Smooth muscle cell (in vitro differentiated cells): ENCODE results near the gene UTRN. TPM values are rescaled to one million over a fixed set of nuclear protein-coding genes. Genes with fewer than 3 reads are reported as not detected.

Experiments
- DNase-seq: peaks from one replicate; lab custom pipeline; 2025; ENCODE audit not compliant: unreplicated experiment; lab: John Stamatoyannopoulos, UW
- H2AFZ ChIP-seq: fragments of 200-600 bp; sonication (generic); 2 replicates; pipeline ENCODE4 v1.6.0; 2016; ENCODE audit warnings: antibody characterized with exemption, low read depth, mild to moderate bottlenecking
- H3F3A ChIP-seq: fragments of 200-600 bp; sonication (generic); 2 replicates; pipeline ENCODE4 v1.6.0; 2017; ENCODE audit warnings: antibody characterized with exemption, low read depth
- H3K27ac ChIP-seq: fragments of 200-600 bp; sonication (generic); 2 replicates; pipeline ENCODE4 v1.5.1; 2016; ENCODE audit warnings: low read depth, mild to moderate bottlenecking
- H3K27me3 ChIP-seq: fragments of 200-600 bp; sonication (generic); 2 replicates; pipeline ENCODE4 v1.6.1; 2016; ENCODE audit warnings: low read depth, mild to moderate bottlenecking
- H3K36me3 ChIP-seq: fragments of 200-600 bp; sonication (generic); 2 replicates; pipeline ENCODE4 v1.5.1; 2016; ENCODE audit warnings: low read depth
- H3K4me1 ChIP-seq: fragments of 200-600 bp; sonication (generic); 2 replicates; pipeline ENCODE4 v1.5.1; 2016; ENCODE audit warnings: low read depth
- H3K4me2 ChIP-seq: fragments of 200-600 bp; sonication (generic); 2 replicates; pipeline ENCODE4 v1.6.0; 2016; ENCODE audit warnings: mild to moderate bottlenecking
- H3K4me3 ChIP-seq: fragments of 200-600 bp; sonication (generic); 2 replicates; pipeline ENCODE4 v1.5.1; 2016; ENCODE audit warnings: mild to moderate bottlenecking
- H3K79me2 ChIP-seq: fragments of 200-600 bp; sonication (generic); 2 replicates; pipeline ENCODE4 v1.6.0; 2016; ENCODE audit warnings: low read depth, mild to moderate bottlenecking
- H3K9ac ChIP-seq: fragments of 200-600 bp; sonication (generic); 2 replicates; pipeline ENCODE4 v1.6.0; 2016; ENCODE audit warnings: low read depth
- H3K9me3 ChIP-seq: fragments of 200-600 bp; sonication (generic); replicated peaks from 2 replicates; pipeline ENCODE4 v1.5.1; 2016; ENCODE audit warnings: low read depth
- H4K20me1 ChIP-seq: fragments of 200-600 bp; sonication (generic); 2 replicates; pipeline ENCODE4 v1.6.0; 2016; ENCODE audit warnings: low read depth
- CTCF ChIP-seq: fragments of 200-600 bp; sonication (generic); IDR thresholded peaks from 2 replicates; pipeline ENCODE4 v1.5.1; 2017; ENCODE audit warnings: borderline replicate concordance, mild to moderate bottlenecking, antibody characterized with exemption; ENCODE audit not compliant: insufficient read depth, poor library complexity, severe bottlenecking
- WGBS: methylation state at CpG from one replicate; pipeline ENCODE4 v1.1.7; 2016; ENCODE audit warnings: low lambda C conversion rate; 5-methylcytosine and 5-hydroxymethylcytosine counted together
- polyA plus RNA-seq: library from polyadenylated mRNA; unstranded; fragments of >200 nt; fragmentation: Nextera tagmentation; extraction: Ambion mirVana; gene quantifications from 2 replicates; pipeline ENCODE4 v1.2.1, GENCODE V29; 2016
- total RNA-seq: library from RNA; depleted of rRNA; stranded (reverse); fragments of >200 nt; gene quantifications from 2 replicates; pipeline ENCODE4 v1.2.3, GENCODE V29; 2014

The UTRN gene
- total and polyA plus RNA-seq, 2 experiments from 2014 or later: 12.6 to 47.3 TPM

- H3K79me2 ChIP-seq: no peaks in the 10 kb centered on the region
- no peaks in the 10 kb centered on the region for H3K27me3 ChIP-seq
- H3K4me2 ChIP-seq: no peak overlapping the region
- no peak for TF ChIP-seq CTCF
- H3K36me3 ChIP-seq: no peaks in the 10 kb centered on the region
- no peak overlapping the region for H3K9ac ChIP-seq
- H3K4me1 ChIP-seq: peaks cover 14% of the 10 kb centered on the region
- peaks cover 6% of the 10 kb centered on the region for H3F3A ChIP-seq
- H3K27ac ChIP-seq: no peak overlapping the region
- no peak overlapping the region for H2AFZ ChIP-seq
- 72% methylated on average over 2 of the region's 2 CpGs for WGBS
- no peak overlapping the region for H3K4me3 ChIP-seq
- H3K9me3 ChIP-seq: no peaks in the 10 kb centered on the region
- DNase-seq: no peak
- no peaks in the 10 kb centered on the region for H4K20me1 ChIP-seq
Observed at GRCh38 chr6:144259986-144260385, 25.1 kb upstream of the UTRN start.

- H3K9me3 ChIP-seq: no peaks in the 10 kb centered on the region
- H2AFZ ChIP-seq: no peak overlapping the region
- no peaks in the 10 kb centered on the region for H3K27me3 ChIP-seq
- no peak overlapping the region for H3K4me3 ChIP-seq
- DNase-seq: no peak
- no peaks in the 10 kb centered on the region for H3K79me2 ChIP-seq
- no peaks in the 10 kb centered on the region for H3K36me3 ChIP-seq
- peaks cover 34% of the 10 kb centered on the region for H3K4me1 ChIP-seq
- no peak overlapping the region for H3K4me2 ChIP-seq
- no peak overlapping the region for H3K27ac ChIP-seq
- peaks cover 10% of the 10 kb centered on the region for H3F3A ChIP-seq
- H4K20me1 ChIP-seq: no peaks in the 10 kb centered on the region
- no peak for TF ChIP-seq CTCF
- 98% methylated on average over 10 of the region's 10 CpGs for WGBS
- no peak overlapping the region for H3K9ac ChIP-seq
Observed at GRCh38 chr6:144262470-144263369, 22.4 kb upstream of the UTRN start.

GRCh38 chr6:144263786-144264185, 21.3 kb upstream of the UTRN start:
- H3K36me3 ChIP-seq: no peaks in the 10 kb centered on the region
- H3K9me3 ChIP-seq: no peaks in the 10 kb centered on the region
- H3F3A ChIP-seq: peaks cover 10% of the 10 kb centered on the region
- no peak overlapping the region for H3K9ac ChIP-seq
- peak overlapping the region; percentile 89 for H3K27ac ChIP-seq
- H4K20me1 ChIP-seq: no peaks in the 10 kb centered on the region
- no peak for TF ChIP-seq CTCF
- peak overlapping the region; percentile 79 for H3K4me2 ChIP-seq
- H3K4me1 ChIP-seq: peaks cover 34% of the 10 kb centered on the region
- DNase-seq: no peak
- peak overlapping the region; percentile 6 for H2AFZ ChIP-seq
- H3K4me3 ChIP-seq: no peak overlapping the region
- no peaks in the 10 kb centered on the region for H3K27me3 ChIP-seq
- 79% methylated on average over 3 of the region's 3 CpGs for WGBS
- no peaks in the 10 kb centered on the region for H3K79me2 ChIP-seq
